ENCODE data around the gene LPXN.

GRCh38 chr11:58562375-58562800 is 13.3 kb downstream of the LPXN start:
- TF ChIP-seq ZFX (IDR thresholded peaks at IDR 0.05; ENCODE audit: borderline replicate concordance) (no peak), CTCF (IDR thresholded peaks at IDR 0.05) (no peak)

Data from 22Rv1 (cell line).